ENCODE measurements around the gene IFI27L1.

IFI27L1 gene

DNA sequence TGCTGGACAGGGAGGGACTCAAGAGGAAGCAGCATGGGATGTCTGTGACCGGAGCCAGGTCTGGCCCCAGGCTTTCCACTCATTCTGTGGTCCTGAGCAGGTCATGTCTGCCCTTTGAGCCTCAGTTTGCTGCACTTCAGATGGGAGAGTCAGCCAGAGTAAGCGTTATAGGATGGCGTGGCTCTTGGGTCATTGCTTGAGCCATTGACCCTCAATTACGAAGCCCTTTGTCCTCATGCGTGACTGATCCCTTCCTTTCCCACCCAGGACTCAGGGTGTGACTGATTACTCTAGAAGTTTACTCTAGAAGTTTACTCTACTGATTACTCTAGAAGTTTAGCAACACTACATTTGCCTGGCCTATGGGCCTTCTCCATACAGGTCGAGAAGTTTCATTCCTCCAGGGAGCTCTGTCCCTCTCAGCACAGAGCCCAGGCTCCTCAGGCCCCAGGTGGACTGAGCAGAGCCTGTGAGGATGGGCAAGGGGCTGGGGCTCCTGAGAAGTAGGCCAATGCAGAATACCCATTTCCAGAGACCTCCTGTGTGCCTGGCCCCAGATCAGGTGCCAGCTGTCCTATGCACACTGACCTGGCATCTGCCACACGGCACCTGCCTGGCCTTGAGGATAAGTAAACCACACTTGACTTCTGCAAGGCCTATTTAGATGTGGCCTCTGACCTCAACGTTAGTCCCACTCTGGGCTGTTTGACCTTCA lies 21.8 kb downstream of the IFI27L1 start:
- CTCF ChIA-PET, result interaction anchor here (1.0 to 1.4 kb wide), 2 partner anchors 17 to 26 kb away, joined by 3 to 4 read pairs; no protein-coding TSS in a partner anchor
- no peak for DNase-seq (ENCODE audit: low read depth, low spot score)
- TF ChIP-seq CTCF (IDR thresholded peaks at IDR 0.05; ENCODE audit: insufficient read depth, low read length, missing control alignments), result no peak
- H3K4me3 ChIP-seq (ENCODE audit: low read depth, low read length), result no peak overlapping the region
- POLR2A ChIA-PET, result no interaction called here

- no peak for DNase-seq (ENCODE audit: low read depth, low spot score)
- ChIA-PET CTCF (interaction anchor here (1.0 to 1.4 kb wide), 3 partner anchors 16 to 68 kb away, joined by 3 to 6 read pairs (median 4); no protein-coding TSS in a partner anchor), POLR2A (no interaction called here)
- H3K4me3 ChIP-seq (ENCODE audit: low read depth, low read length), result no peak overlapping the region
- no peak for TF ChIP-seq CTCF (IDR thresholded peaks at IDR 0.05; ENCODE audit: insufficient read depth, low read length, missing control alignments)
Measured at GRCh38 chr14:94103554-94104150, 22.5 kb downstream of the IFI27L1 start.

DNA sequence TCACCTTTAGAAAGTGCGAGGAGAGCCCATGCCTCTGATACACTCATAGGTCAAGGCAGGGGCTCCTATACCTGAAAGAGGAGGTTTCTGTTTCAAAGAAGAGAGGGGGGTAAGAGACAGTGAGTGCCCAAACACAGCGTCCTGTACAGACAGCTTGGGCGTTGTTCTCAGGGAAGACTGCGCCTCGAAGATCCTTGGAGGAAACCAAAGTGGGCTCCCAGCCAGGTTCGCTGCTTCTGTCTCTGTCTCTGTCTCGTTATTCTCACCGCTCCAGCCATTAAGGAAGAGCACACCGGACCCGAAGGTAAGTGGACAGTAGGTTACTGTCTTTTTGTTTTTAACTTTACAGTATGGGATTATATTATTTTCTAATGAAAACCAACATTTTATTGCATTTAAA lies 23.6 kb downstream of the IFI27L1 start:
- TF ChIP-seq CTCF (IDR thresholded peaks at IDR 0.05; ENCODE audit: insufficient read depth, low read length, missing control alignments), result no peak
- DNase-seq (ENCODE audit: low read depth, low spot score), result no peak
- ChIA-PET CTCF (interaction anchor here (1.3 kb wide), 1 partner anchor 69 kb away, joined by 6 read pairs; no protein-coding TSS in a partner anchor), POLR2A (interaction anchor here (1.1 kb wide), 1 partner anchor 24 kb away, joined by 3 read pairs; no protein-coding TSS in a partner anchor)
- H3K4me3 ChIP-seq (ENCODE audit: low read depth, low read length), result no peak overlapping the region

GRCh38 chr14:94109915-94110250 lies 28.8 kb downstream of the IFI27L1 start:
- DNase-seq (ENCODE audit: low read depth, low spot score), result no peak
- TF ChIP-seq CTCF (IDR thresholded peaks at IDR 0.05; ENCODE audit: insufficient read depth, low read length, missing control alignments), result no peak
- ChIA-PET CTCF (interaction anchor here (1.4 kb wide), 1 partner anchor 27 kb away, joined by 5 read pairs; no protein-coding TSS in a partner anchor), POLR2A (no interaction called here)
- H3K4me3 ChIP-seq (ENCODE audit: low read depth, low read length), result no peak overlapping the region

GRCh38 chr14:94110552-94111181 lies 29.6 kb downstream of the IFI27L1 start, which contains the start of gene IFI27:
TSS of gene IFI27 (plus strand) at chr14:94110736.
- CTCF ChIA-PET, result interaction anchor here (1.1 to 6.2 kb wide), 4 partner anchors 19 to 75 kb away, joined by 3 to 46 read pairs (median 4); partner anchors contain the start of gene IFI27L2
- H3K4me3 ChIP-seq (ENCODE audit: low read depth, low read length), result no peak within 1 kb of the TSS
- POLR2A ChIA-PET, result no interaction called here
- DNase-seq (ENCODE audit: low read depth, low spot score), result no peak
- no peak for TF ChIP-seq CTCF (IDR thresholded peaks at IDR 0.05; ENCODE audit: insufficient read depth, low read length, missing control alignments)

All from AG04449 (cell line).